Measurements from ENCODE around the gene SIK3. TPM values are rescaled to one million over a fixed set of nuclear protein-coding genes. Genes with fewer than 3 reads are reported as not detected.

SIK3 gene
- total and polyA plus RNA-seq, 2 experiments from 2014 or later = 6.1 to 33.9 TPM

GRCh38 chr11:116970485-116971292 lies 127.5 kb downstream of the SIK3 start:
- no peaks in the 10 kb centered on the region; the same call in none of the 2 replicates for H4K20me1 ChIP-seq (replicated peaks; ENCODE audit: insufficient read depth)
- no peaks in the 10 kb centered on the region for H3K27me3 ChIP-seq (ENCODE audit: insufficient read depth)
- H3F3A ChIP-seq (replicated peaks; ENCODE audit: low read depth) = no peaks in the 10 kb centered on the region
- TF ChIP-seq ETS1 (IDR thresholded peaks at IDR 0.05) = no peak
- TF ChIP-seq ZNF462 (CRISPR knock-in tag; IDR thresholded peaks at IDR 0.05) = no peak
- no peak for TF ChIP-seq REST (IDR thresholded peaks at IDR 0.05; ENCODE audit: unreplicated experiment)
- no peak for TF ChIP-seq ZNF331 (CRISPR knock-in tag; IDR thresholded peaks at IDR 0.05; ENCODE audit: low read depth)
- H2AFZ ChIP-seq = no peak overlapping the region
- H3K9me2 ChIP-seq (ENCODE audit: insufficient read depth) = no peaks in the 10 kb centered on the region
- no peak overlapping the region for H3K4me3 Mint-ChIP-seq
- H3K4me1 Mint-ChIP-seq = peaks cover 39% of the 10 kb centered on the region
- H3K27me3 Mint-ChIP-seq (ENCODE audit: insufficient read depth, low read depth, poor library complexity) = peaks cover 3% of the 10 kb centered on the region
- peaks cover 76% of the 10 kb centered on the region for H3K79me2 ChIP-seq (replicated peaks; ENCODE audit: insufficient read depth)
- no peak overlapping the region for H3K27ac ChIP-seq (ENCODE audit: low read depth)
- DNase-seq (ENCODE audit: low spot score) = no peak
- ATAC-seq = no peak
- peaks cover 19% of the 10 kb centered on the region for H3K4me1 ChIP-seq (ENCODE audit: insufficient read depth)
- H3K9me3 Mint-ChIP-seq = no peaks in the 10 kb centered on the region
- H3K27ac Mint-ChIP-seq = no peak overlapping the region
- no peak overlapping the region for H3K4me3 ChIP-seq
- no peaks in the 10 kb centered on the region for H3K36me3 Mint-ChIP-seq (ENCODE audit: low read depth)
- H3K36me3 ChIP-seq (ENCODE audit: insufficient read depth) = no peaks in the 10 kb centered on the region
- no peak overlapping the region for H3K4me2 ChIP-seq

All from GM23338 (cell line).